ENCODE data around the gene NDUFS7. TPM values are rescaled to one million over a fixed set of nuclear protein-coding genes. Genes with fewer than 3 reads are reported as not detected.
A peak's percentile ranks its signal among the peaks of the same experiment; 100 is the strongest.

The NDUFS7 gene
- 100 to 1,000 TPM in 3 of 4 donors, 10 to 100 TPM in 1; 82.0 to 350 (median 248) TPM for polyA plus RNA-seq
- long read RNA-seq, donor 1, result 0 reads
- long read RNA-seq, donor 2, transcript NDUFS7-201 (8 exons, 1,039 nt), result major isoform, 34 of 36 reads
- long read RNA-seq, donor 2, partial matches to known transcripts, result 0 of 36 reads
- long read RNA-seq, donor 2, other reads (novel, unspliced or antisense), result 0 of 36 reads
- long read RNA-seq, donor 3, transcript NDUFS7-201 (8 exons, 1,039 nt), result major isoform, 32 of 59 reads
- long read RNA-seq, donor 3, transcript NDUFS7-217 (1 exons, 3,743 nt), result minor isoform, 10 of 59 reads
- long read RNA-seq, donor 3, partial matches to known transcripts, result 14 of 59 reads
- long read RNA-seq, donor 3, other reads (novel, unspliced or antisense), result 0 of 59 reads
- long read RNA-seq, donor 4, result 0 reads
- long read RNA-seq, donor 5, transcript NDUFS7-201 (8 exons, 1,039 nt), result major isoform, 15 of 21 reads
- long read RNA-seq, donor 5, transcript NDUFS7-217 (1 exons, 3,743 nt), result minor isoform, 5 of 21 reads
- long read RNA-seq, donor 5, partial matches to known transcripts, result 0 of 21 reads
- long read RNA-seq, donor 5, other reads (novel, unspliced or antisense), result 0 of 21 reads
- long read RNA-seq, donor 6, transcript NDUFS7-201 (8 exons, 1,039 nt), result major isoform, 42 of 59 reads
- long read RNA-seq, donor 6, partial matches to known transcripts, result 11 of 59 reads
- long read RNA-seq, donor 6, other reads (novel, unspliced or antisense), result 0 of 59 reads
- long read RNA-seq, donor 7, transcript NDUFS7-217 (1 exons, 3,743 nt), result minor isoform, 23 of 275 reads
- long read RNA-seq, donor 7, transcript NDUFS7-201 (8 exons, 1,039 nt), result major isoform, 154 of 275 reads
- long read RNA-seq, donor 7, transcript NDUFS7-210 (8 exons, 1,743 nt), result minor isoform, 5 of 275 reads
- long read RNA-seq, donor 7, transcript NDUFS7-202 (7 exons, 2,818 nt), result minor isoform, 14 of 275 reads
- long read RNA-seq, donor 7, partial matches to known transcripts, result 66 of 275 reads
- long read RNA-seq, donor 7, other reads (novel, unspliced or antisense), result 8 of 275 reads
- long read RNA-seq, donor 8, partial matches to known transcripts, result 0 of 5 reads
- long read RNA-seq, donor 8, other reads (novel, unspliced or antisense), result 0 of 5 reads
- long read RNA-seq, donor 9, transcript NDUFS7-201 (8 exons, 1,039 nt), result major isoform, 8 of 10 reads
- long read RNA-seq, donor 9, partial matches to known transcripts, result 0 of 10 reads
- long read RNA-seq, donor 9, other reads (novel, unspliced or antisense), result 0 of 10 reads
- long read RNA-seq, donor 10, transcript NDUFS7-201 (8 exons, 1,039 nt), result major isoform, 36 of 54 reads
- long read RNA-seq, donor 10, transcript NDUFS7-217 (1 exons, 3,743 nt), result minor isoform, 7 of 54 reads
- long read RNA-seq, donor 10, partial matches to known transcripts, result 9 of 54 reads
- long read RNA-seq, donor 10, other reads (novel, unspliced or antisense), result 0 of 54 reads

DNA sequence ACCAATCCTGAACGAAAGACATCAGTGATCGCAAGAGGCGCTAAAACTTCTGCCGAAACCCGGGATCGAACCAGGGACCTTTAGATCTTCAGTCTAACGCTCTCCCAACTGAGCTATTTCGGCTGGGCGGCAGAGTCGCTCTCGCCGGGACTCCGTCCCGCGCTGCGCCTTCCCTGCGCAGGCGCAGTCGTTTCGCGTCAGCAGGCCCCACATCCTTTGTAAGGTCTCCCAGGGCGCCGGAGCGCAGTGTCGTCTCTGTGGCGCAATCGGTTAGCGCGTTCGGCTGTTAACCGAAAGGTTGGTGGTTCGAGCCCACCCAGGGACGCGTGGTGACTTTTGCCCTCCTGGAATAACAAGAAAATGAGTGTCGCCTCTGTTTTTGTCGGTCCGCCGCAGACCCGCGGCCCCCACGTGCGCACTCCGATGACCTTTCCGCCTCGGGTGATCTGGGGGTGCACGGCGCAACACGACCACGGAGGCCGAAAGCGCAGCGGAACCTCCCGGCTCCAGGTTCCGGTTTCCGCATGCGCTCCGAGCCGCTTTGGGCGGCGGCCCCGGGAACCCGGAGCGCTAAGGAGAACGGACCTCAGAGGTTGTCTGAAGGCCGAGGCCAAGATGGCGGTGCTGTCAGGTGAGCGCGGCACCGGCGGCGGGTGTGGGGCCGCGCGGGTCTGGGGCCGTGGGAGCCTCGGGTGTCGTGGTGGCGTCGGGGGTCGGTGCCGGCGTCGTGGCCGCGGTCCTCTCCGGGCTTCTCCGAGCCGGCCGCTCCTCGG is at the start of gene NDUFS7:
Gene NDUFS7 (plus strand): TSS at position 596 of the 773 bp plus-strand sequence. CDS start 20 bp downstream, at position 616.
- FAIRE-seq (no peak), DNase-seq (peak; percentile 91 to 96)
- H3K27ac ChIP-seq (ENCODE audit: low read depth in 1 of 3, low read length in 2 of 3), result peak within 1 kb of the TSS; percentile 89 to 98 (median 90)
- no peaks in the 10 kb centered on the region for H3K9me3 ChIP-seq (ENCODE audit: control insufficient read depth in 2 of 2, insufficient read depth in 1 of 2, low read depth in 1 of 2, low read length in 1 of 2)
- H3K4me1 ChIP-seq (ENCODE audit: control insufficient read depth in 3 of 3, insufficient read depth in 2 of 3, low read depth in 1 of 3, low read length in 2 of 3), result peaks cover 0 to 10% (median 2%) of the 10 kb centered on the region in 3 donors
- peak within 1 kb of the TSS; percentile 80 to 94 (median 86) for H3K4me3 ChIP-seq (ENCODE audit: low read depth in 1 of 3, low read length in 3 of 3)
- H3K36me3 ChIP-seq (ENCODE audit: control insufficient read depth in 3 of 3, insufficient read depth in 2 of 3, low read depth in 1 of 3, low read length in 3 of 3), result peaks cover 0 to 28% (median 0%) of the 10 kb centered on the region in 3 donors
- WGBS, 3 donors, result 0% methylated on average over 73 to 90 of the region's 90 CpGs
- H3K27me3 ChIP-seq (ENCODE audit: control insufficient read depth in 3 of 3, insufficient read depth in 3 of 3, low read length in 3 of 3), result peaks cover 0 to 5% (median 0%) of the 10 kb centered on the region in 3 donors

DNA sequence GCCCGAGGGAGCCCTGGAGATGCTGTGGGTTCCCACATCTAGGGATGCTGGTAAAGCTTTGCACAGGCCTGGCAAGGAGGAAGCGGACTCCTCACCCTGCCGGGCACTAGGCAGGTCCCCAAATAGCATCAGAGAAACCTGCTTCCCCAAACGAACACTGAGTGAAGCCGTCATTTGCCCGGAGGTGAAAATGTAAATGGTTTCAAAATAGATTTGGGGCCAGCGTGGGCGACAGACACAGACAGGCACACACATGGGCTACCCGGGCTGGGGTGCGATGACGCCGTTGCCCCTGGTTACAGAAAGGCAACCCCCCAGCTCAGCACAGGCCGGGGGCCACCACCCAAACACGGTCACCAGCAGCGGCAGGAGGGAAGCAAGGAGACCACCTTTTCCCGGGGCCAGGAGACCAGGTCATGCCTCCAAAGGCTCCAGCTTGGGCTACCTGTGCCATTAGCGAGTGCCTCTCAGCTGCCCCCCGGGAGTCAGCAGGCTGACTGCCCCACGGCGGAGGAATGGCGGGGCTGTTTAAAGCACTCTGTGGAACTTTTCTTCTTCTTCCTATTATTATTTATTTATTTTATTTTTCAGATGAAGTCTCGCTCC is 47.5 kb upstream of the NDUFS7 start:
- no peak overlapping the region for H3K27ac ChIP-seq (ENCODE audit: low read depth in 1 of 3, low read length in 2 of 3)
- H3K4me3 ChIP-seq (ENCODE audit: low read depth in 1 of 3, low read length in 3 of 3), result no peak overlapping the region
- no peaks in the 10 kb centered on the region for H3K4me1 ChIP-seq (ENCODE audit: control insufficient read depth in 3 of 3, insufficient read depth in 2 of 3, low read depth in 1 of 3, low read length in 2 of 3)
- FAIRE-seq, result no peak
- 84 to 90% (median 88%) methylated on average over 18 to 22 of the region's 22 CpGs for WGBS, 3 donors
- DNase-seq, result no peak
- no peaks in the 10 kb centered on the region for H3K9me3 ChIP-seq (ENCODE audit: control insufficient read depth in 2 of 2, insufficient read depth in 1 of 2, low read depth in 1 of 2, low read length in 1 of 2)
- H3K27me3 ChIP-seq (ENCODE audit: control insufficient read depth in 3 of 3, insufficient read depth in 3 of 3, low read length in 3 of 3), result peaks cover 0 to 7% (median 3%) of the 10 kb centered on the region in 3 donors
- H3K36me3 ChIP-seq (ENCODE audit: control insufficient read depth in 3 of 3, insufficient read depth in 2 of 3, low read depth in 1 of 3, low read length in 3 of 3), result no peaks in the 10 kb centered on the region

DNA sequence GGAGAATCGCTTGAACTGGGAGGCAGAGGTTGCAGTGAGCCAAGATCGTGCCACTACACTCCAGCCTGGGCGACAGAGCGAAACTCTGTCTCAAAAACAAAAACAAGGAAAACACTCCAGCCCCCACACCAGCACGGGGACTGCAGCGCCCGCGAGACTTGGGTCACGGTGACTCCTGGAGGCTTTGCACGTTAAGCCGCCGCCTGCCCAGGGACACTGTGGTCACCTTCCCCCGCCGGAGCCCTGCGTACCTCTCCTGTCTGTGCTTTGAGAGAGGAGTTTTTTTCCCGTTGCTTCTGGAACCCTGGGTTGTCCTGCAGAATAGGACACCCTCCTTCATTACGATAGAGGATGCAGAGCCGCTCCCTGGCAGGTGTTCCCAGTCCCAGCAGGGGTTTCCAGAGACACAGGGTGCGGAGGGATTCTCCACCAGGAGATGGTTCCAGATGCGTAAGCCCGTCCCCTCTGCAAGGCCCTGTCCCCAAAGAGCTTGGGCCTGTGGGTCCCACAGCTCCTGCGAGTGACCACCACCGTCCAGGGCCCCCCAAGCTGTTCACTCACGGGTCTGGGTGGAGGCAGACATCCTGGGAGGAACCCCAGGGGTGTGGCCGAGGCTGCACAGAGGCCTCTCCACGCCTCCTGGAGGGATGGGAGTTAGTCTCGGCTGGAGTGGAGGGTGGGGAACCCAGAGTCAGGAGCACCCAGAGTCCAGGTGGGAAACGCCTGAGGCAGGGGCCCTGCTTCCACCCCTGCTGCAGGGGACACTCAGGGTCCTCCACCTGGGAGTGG is 42.8 kb upstream of the NDUFS7 start:
- DNase-seq (no peak), FAIRE-seq (no peak)
- no peaks in the 10 kb centered on the region for H3K36me3 ChIP-seq (ENCODE audit: control insufficient read depth in 3 of 3, insufficient read depth in 2 of 3, low read depth in 1 of 3, low read length in 3 of 3)
- no peak overlapping the region for H3K27ac ChIP-seq (ENCODE audit: low read depth in 1 of 3, low read length in 2 of 3)
- peaks cover 0 to 3% (median 0%) of the 10 kb centered on the region in 3 donors for H3K27me3 ChIP-seq (ENCODE audit: control insufficient read depth in 3 of 3, insufficient read depth in 3 of 3, low read length in 3 of 3)
- WGBS, 3 donors, result 78 to 84% (median 81%) methylated on average over 27 to 28 of the region's 28 CpGs
- H3K4me1 ChIP-seq (ENCODE audit: control insufficient read depth in 3 of 3, insufficient read depth in 2 of 3, low read depth in 1 of 3, low read length in 2 of 3), result no peaks in the 10 kb centered on the region
- H3K9me3 ChIP-seq (ENCODE audit: control insufficient read depth in 2 of 2, insufficient read depth in 1 of 2, low read depth in 1 of 2, low read length in 1 of 2), result no peaks in the 10 kb centered on the region
- H3K4me3 ChIP-seq (ENCODE audit: low read depth in 1 of 3, low read length in 3 of 3), result no peak overlapping the region

DNA sequence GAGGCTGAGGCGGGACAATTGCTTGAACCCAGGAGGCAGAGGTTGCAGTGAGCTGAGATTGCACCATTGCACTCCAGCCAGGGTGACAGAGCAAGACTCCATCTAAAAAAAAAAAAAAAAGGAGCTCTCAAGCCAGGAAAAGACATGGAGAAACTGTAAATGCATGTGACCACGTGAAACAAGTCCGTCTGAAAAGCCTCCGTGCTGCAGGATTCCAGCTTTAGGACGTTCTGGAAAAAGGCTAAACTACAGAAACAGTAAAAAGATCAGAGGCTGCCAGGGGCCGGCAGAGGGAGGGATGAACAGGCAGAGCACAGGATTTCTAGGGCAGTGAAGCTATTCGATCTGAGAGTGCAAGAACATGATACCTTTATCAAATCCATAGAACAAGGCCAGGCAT is 40.7 kb upstream of the NDUFS7 start:
- DNase-seq, result no peak
- no peaks in the 10 kb centered on the region for H3K27me3 ChIP-seq (ENCODE audit: control insufficient read depth in 3 of 3, insufficient read depth in 3 of 3, low read length in 3 of 3)
- no peak overlapping the region for H3K4me3 ChIP-seq (ENCODE audit: low read depth in 1 of 3, low read length in 3 of 3)
- no peak for FAIRE-seq
- WGBS, 3 donors, result 45 to 56% (median 53%) methylated on average over 7 of the region's 7 CpGs
- no peaks in the 10 kb centered on the region for H3K4me1 ChIP-seq (ENCODE audit: control insufficient read depth in 3 of 3, insufficient read depth in 2 of 3, low read depth in 1 of 3, low read length in 2 of 3)
- no peaks in the 10 kb centered on the region for H3K36me3 ChIP-seq (ENCODE audit: control insufficient read depth in 3 of 3, insufficient read depth in 2 of 3, low read depth in 1 of 3, low read length in 3 of 3)
- no peak overlapping the region for H3K27ac ChIP-seq (ENCODE audit: low read depth in 1 of 3, low read length in 2 of 3)
- no peaks in the 10 kb centered on the region for H3K9me3 ChIP-seq (ENCODE audit: control insufficient read depth in 2 of 2, insufficient read depth in 1 of 2, low read depth in 1 of 2, low read length in 1 of 2)

DNA sequence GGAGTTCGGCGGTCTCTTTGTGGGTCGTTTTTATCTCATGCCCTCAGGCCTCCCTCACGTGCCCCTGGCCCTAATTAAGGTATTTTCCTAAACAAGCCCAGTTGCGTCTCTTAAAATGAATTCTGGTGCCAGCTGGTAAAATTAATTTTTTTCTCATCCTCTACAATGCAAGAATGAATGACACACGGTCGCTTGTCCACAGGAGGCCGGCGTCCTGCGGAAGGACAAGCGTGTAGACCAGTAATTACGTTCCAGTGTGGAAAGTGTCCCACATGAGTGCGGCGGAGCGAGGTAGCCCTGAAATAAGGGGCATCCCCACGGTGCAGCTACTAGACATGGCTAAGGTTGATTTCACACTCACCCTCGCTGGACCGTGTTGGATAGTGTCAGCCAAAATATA is 34.5 kb upstream of the NDUFS7 start:
- H3K36me3 ChIP-seq (ENCODE audit: control insufficient read depth in 3 of 3, insufficient read depth in 2 of 3, low read depth in 1 of 3, low read length in 3 of 3), result no peaks in the 10 kb centered on the region
- H3K27ac ChIP-seq (ENCODE audit: low read depth in 1 of 3, low read length in 2 of 3), result no peak overlapping the region
- H3K4me3 ChIP-seq (ENCODE audit: low read depth in 1 of 3, low read length in 3 of 3), result no peak overlapping the region
- no peak for DNase-seq
- peaks cover 0 to 2% (median 0%) of the 10 kb centered on the region in 3 donors for H3K27me3 ChIP-seq (ENCODE audit: control insufficient read depth in 3 of 3, insufficient read depth in 3 of 3, low read length in 3 of 3)
- peaks cover 0 to 3% (median 0%) of the 10 kb centered on the region in 3 donors for H3K4me1 ChIP-seq (ENCODE audit: control insufficient read depth in 3 of 3, insufficient read depth in 2 of 3, low read depth in 1 of 3, low read length in 2 of 3)
- no peak for FAIRE-seq
- H3K9me3 ChIP-seq (ENCODE audit: control insufficient read depth in 2 of 2, insufficient read depth in 1 of 2, low read depth in 1 of 2, low read length in 1 of 2), result no peaks in the 10 kb centered on the region
- WGBS, 3 donors, result 87 to 90% (median 88%) methylated on average over 18 of the region's 18 CpGs

DNA sequence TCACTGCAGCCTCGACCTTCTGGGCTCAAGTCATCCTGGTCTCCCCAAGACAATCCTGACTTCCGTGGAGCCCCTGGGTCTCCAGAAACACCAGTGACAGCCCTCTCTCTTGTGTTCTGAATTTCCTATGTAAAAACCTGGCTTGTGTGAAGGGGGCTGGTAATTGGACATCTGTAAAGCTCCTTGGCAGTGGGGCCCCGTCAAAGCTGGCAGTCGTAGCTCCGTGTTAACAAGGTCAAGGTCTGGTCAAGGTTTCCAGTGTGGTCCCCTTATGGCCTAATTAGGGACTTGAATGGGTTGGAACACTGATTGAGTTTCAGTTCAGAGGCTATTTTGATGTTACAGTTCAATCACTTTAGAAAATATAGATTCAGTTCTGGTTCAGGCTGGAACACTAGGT is 32.8 kb upstream of the NDUFS7 start:
- no peak for FAIRE-seq
- WGBS, 3 donors, result 38 to 62% (median 58%) methylated on average over 5 of the region's 5 CpGs

More for the DNA sequence above, 32.8 kb upstream of the NDUFS7 start:
- no peak overlapping the region for H3K27ac ChIP-seq (ENCODE audit: low read depth in 1 of 3, low read length in 2 of 3)
- no peaks in the 10 kb centered on the region for H3K36me3 ChIP-seq (ENCODE audit: control insufficient read depth in 3 of 3, insufficient read depth in 2 of 3, low read depth in 1 of 3, low read length in 3 of 3)
- peaks cover 0 to 2% (median 0%) of the 10 kb centered on the region in 3 donors for H3K27me3 ChIP-seq (ENCODE audit: control insufficient read depth in 3 of 3, insufficient read depth in 3 of 3, low read length in 3 of 3)
- no peaks in the 10 kb centered on the region for H3K9me3 ChIP-seq (ENCODE audit: control insufficient read depth in 2 of 2, insufficient read depth in 1 of 2, low read depth in 1 of 2, low read length in 1 of 2)
- DNase-seq, result no peak
- peaks cover 0 to 9% (median 2%) of the 10 kb centered on the region in 3 donors for H3K4me1 ChIP-seq (ENCODE audit: control insufficient read depth in 3 of 3, insufficient read depth in 2 of 3, low read depth in 1 of 3, low read length in 2 of 3)
- H3K4me3 ChIP-seq (ENCODE audit: low read depth in 1 of 3, low read length in 3 of 3), result no peak overlapping the region

Measured in small intestine (tissue), 16 donors.